OCI-LY7 (cell line): Measurements from ENCODE around the gene BRINP2. TPM values are rescaled to one million over a fixed set of nuclear protein-coding genes. Genes with fewer than 3 reads are reported as not detected.

Source experiments
- BruUV-seq: library from RNA; stranded (reverse); fragments of 400-500 nt; replicated peaks from 2 replicates; lab custom pipeline; 2021; lab: Mats Ljungman, UMichigan
- CTCF ChIA-PET: fragments of 300-600 bp; sonication (Branson Sonifier 250); formaldehyde crosslinking; loops from one replicate; lab custom pipeline; 2022; ENCODE audit warnings: antibody characterized with exemption; ENCODE audit not compliant: unreplicated experiment; lab: Charles Lee
- POLR2A ChIA-PET: fragments of 300-600 bp; sonication (Branson Sonifier 250); formaldehyde crosslinking; loops from one replicate; lab custom pipeline; 2022; ENCODE audit warnings: antibody characterized with exemption; lab: Charles Lee
- DNase-seq: peaks from one replicate; pipeline ENCODE4 v3.0.0-alpha.2; 2015; ENCODE audit warnings: low spot score
- H2AFZ ChIP-seq: fragments of 200-600 bp; sonication (generic), shearing (Covaris generic); 2 replicates; pipeline ENCODE4 v1.6.1; 2014; ENCODE audit warnings: mild to moderate bottlenecking, antibody characterized with exemption, low read length, moderate library complexity
- H3K27ac ChIP-seq: fragments of 200-600 bp; sonication (generic); 2 replicates; pipeline ENCODE4 v1.5.1; 2014; ENCODE audit warnings: mixed run types, low read depth, mild to moderate bottlenecking, moderate library complexity, low read length, inconsistent platforms; ENCODE audit not compliant: poor library complexity, severe bottlenecking
- H3K36me3 ChIP-seq: fragments of 200-600 bp; sonication (generic); 2 replicates; pipeline ENCODE4 v1.6.1; 2014; ENCODE audit warnings: mild to moderate bottlenecking, antibody characterized with exemption, low read length, moderate library complexity, mixed read lengths; ENCODE audit not compliant: insufficient read depth
- H3K4me1 ChIP-seq: fragments of 200-600 bp; sonication (generic); 2 replicates; pipeline ENCODE4 v1.5.1; 2014; ENCODE audit warnings: mild to moderate bottlenecking, low read length; ENCODE audit not compliant: insufficient read depth, poor library complexity, severe bottlenecking
- H3K4me2 ChIP-seq: fragments of 200-600 bp; sonication (generic); 2 replicates; pipeline ENCODE4 v1.6.1; 2014; ENCODE audit warnings: mild to moderate bottlenecking, low read length
- H3K4me3 ChIP-seq: fragments of 200-600 bp; sonication (generic); 2 replicates; pipeline ENCODE4 v1.5.1; 2014; ENCODE audit warnings: mild to moderate bottlenecking, low read depth, low read length; ENCODE audit not compliant: poor library complexity, severe bottlenecking
- H3K79me2 ChIP-seq: fragments of 200-600 bp; sonication (generic); 2 replicates; pipeline ENCODE4 v1.6.1; 2016; ENCODE audit warnings: low read depth, mild to moderate bottlenecking, low read length, moderate library complexity, mixed read lengths; ENCODE audit not compliant: insufficient read depth
- H3K9me2 ChIP-seq: fragments of 200-600 bp; sonication (generic); 2 replicates; pipeline ENCODE4 v1.6.1; 2016; ENCODE audit warnings: mild to moderate bottlenecking, low read length, mixed read lengths; ENCODE audit not compliant: insufficient read depth
- H3K9me3 ChIP-seq: fragments of 200-600 bp; sonication (generic); 2 replicates; pipeline ENCODE4 v1.6.1; 2014; ENCODE audit warnings: mild to moderate bottlenecking, mixed run types, low read length, mixed read lengths
- H4K20me1 ChIP-seq: fragments of 200-600 bp; sonication (generic); 2 replicates; pipeline ENCODE4 v1.6.1; 2014; ENCODE audit warnings: mild to moderate bottlenecking, antibody characterized with exemption, low read length, moderate library complexity, mixed read lengths; ENCODE audit not compliant: insufficient read depth
- CTCF ChIP-seq: fragments of 200-600 bp; sonication (generic); conservative IDR thresholded peaks from 2 replicates; pipeline ENCODE4 v1.5.1; 2014; ENCODE audit warnings: mild to moderate bottlenecking, antibody characterized with exemption, low read length, moderate library complexity, mixed read lengths
- EZH2phosphoT487 ChIP-seq: fragments of 200-600 bp; sonication (generic); IDR thresholded peaks from 2 replicates; pipeline ENCODE4 v1.6.1; 2018; ENCODE audit warnings: low read depth, borderline replicate concordance, mild to moderate bottlenecking, mixed run types, antibody characterized with exemption, low read length, moderate library complexity, mixed read lengths
- intact Hi-C: fragments of 100-400 bp; cut with micrococcal nuclease; formaldehyde crosslinking; loops from one replicate; pipeline ENCODE4 v1.10.0; 2022; ENCODE audit not compliant: unreplicated experiment
- total RNA-seq, 2 experiments: library from RNA; depleted of rRNA in 1 of 2; stranded (reverse); fragments of >200 nt in 1 of 2; shearing (Covaris generic) in 1 of 2; gene quantifications; 2 replicates each; pipeline ENCODE4 v1.2.3, GENCODE V29; 2014 to 2022

BRINP2 gene
- total RNA-seq, 2 experiments from 2014 or later = not detected

- CTCF ChIA-PET = no interaction called here
- no TSS peak for BruUV-seq
- H2AFZ ChIP-seq = no peak overlapping the region
Measured at GRCh38 chr1:177282976-177283375, 112.2 kb downstream of the BRINP2 start.

GRCh38 chr1:177283380-177283779 is 112.6 kb downstream of the BRINP2 start:
- Histone ChIP-seq H3K79me2 (no peaks in the 10 kb centered on the region), H3K9me2 (no peaks in the 10 kb centered on the region), H3K4me1 (no peaks in the 10 kb centered on the region), H3K9me3 (no peaks in the 10 kb centered on the region), H3K36me3 (no peaks in the 10 kb centered on the region), H3K4me3 (no peak overlapping the region), H4K20me1 (no peaks in the 10 kb centered on the region), H3K27ac (no peak overlapping the region), H2AFZ (no peak overlapping the region), H3K4me2 (no peak overlapping the region)
- intact Hi-C loops = no loop called here
- no peak for DNase-seq
- TF ChIP-seq CTCF (no peak), EZH2phosphoT487 (no peak)
- ChIA-PET POLR2A (no interaction called here), CTCF (no interaction called here)
- no TSS peak for BruUV-seq

More at GRCh38 chr1:177282976-177283375, 112.2 kb downstream of the BRINP2 start:
- no peaks in the 10 kb centered on the region for H3K9me3 ChIP-seq
- no peaks in the 10 kb centered on the region for H3K9me2 ChIP-seq
- no peak overlapping the region for H3K4me3 ChIP-seq
- H3K36me3 ChIP-seq = no peaks in the 10 kb centered on the region
- no peak overlapping the region for H3K4me2 ChIP-seq
- POLR2A ChIA-PET = no interaction called here
- intact Hi-C loops = no loop called here
- no peaks in the 10 kb centered on the region for H3K79me2 ChIP-seq
- no peak for DNase-seq
- no peak overlapping the region for H3K27ac ChIP-seq
- TF ChIP-seq CTCF (no peak), EZH2phosphoT487 (no peak)
- H3K4me1 ChIP-seq = no peaks in the 10 kb centered on the region
- no peaks in the 10 kb centered on the region for H4K20me1 ChIP-seq

- Histone ChIP-seq H3K36me3 (no peaks in the 10 kb centered on the region), H3K4me1 (no peaks in the 10 kb centered on the region), H4K20me1 (no peaks in the 10 kb centered on the region), H3K27ac (no peak overlapping the region), H3K4me2 (no peak overlapping the region), H3K9me2 (no peaks in the 10 kb centered on the region), H3K9me3 (no peaks in the 10 kb centered on the region), H3K4me3 (no peak overlapping the region), H2AFZ (no peak overlapping the region), H3K79me2 (no peaks in the 10 kb centered on the region)
- intact Hi-C loops = no loop called here
- no TSS peak for BruUV-seq
- CTCF ChIA-PET = no interaction called here
- no peak for DNase-seq
- POLR2A ChIA-PET = no interaction called here
- no peak for TF ChIP-seq EZH2phosphoT487
Measured at GRCh38 chr1:177286396-177286795, 115.6 kb downstream of the BRINP2 start.
